GM18867 (cell line): ENCODE results near the gene KLHL34.

Source experiments
- ATAC-seq: cut with Tn5 transposase; IDR thresholded peaks from one replicate; pipeline ENCODE4 v1.9.1; 2021; ENCODE audit warnings: mild to moderate bottlenecking, moderate library complexity; ENCODE audit not compliant: unreplicated experiment

KLHL34 gene

DNA sequence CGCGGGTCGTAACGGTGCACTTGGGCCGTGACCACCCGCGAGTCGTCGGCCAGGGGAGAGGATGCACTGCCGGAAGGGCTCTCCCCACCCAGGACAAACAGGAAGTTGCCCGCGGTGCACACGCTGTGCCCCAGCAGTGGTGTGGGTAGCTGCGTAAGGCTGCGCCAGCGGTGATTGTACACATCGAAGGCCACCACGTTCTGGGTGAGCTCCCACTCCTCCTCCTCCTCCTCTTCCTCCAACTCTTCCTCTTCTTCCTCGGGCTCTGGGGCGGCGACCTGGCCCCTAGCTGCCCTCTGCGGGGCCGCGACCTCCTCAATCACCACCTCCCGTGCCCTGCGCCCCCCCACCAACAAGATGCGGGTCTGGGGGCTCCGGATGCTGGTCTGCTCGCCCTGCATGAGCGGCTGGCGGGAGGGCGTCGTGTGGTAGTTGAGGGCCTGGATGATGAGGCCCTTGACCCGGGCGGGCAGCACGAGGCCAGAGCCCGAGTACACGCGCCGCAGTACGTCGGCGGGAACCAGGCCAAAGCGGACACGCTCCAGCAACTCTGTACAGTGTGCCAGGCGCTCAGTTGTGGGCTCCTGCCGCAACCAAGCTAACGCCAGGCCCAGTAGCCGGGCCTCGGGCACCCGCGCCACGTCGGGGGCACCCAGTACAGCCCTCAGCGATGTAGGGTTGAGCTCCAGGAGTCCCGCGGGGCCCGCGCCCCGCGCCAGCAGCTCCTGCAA is 1.4 kb downstream of the KLHL34 start:
- ATAC-seq, result no peak

DNA sequence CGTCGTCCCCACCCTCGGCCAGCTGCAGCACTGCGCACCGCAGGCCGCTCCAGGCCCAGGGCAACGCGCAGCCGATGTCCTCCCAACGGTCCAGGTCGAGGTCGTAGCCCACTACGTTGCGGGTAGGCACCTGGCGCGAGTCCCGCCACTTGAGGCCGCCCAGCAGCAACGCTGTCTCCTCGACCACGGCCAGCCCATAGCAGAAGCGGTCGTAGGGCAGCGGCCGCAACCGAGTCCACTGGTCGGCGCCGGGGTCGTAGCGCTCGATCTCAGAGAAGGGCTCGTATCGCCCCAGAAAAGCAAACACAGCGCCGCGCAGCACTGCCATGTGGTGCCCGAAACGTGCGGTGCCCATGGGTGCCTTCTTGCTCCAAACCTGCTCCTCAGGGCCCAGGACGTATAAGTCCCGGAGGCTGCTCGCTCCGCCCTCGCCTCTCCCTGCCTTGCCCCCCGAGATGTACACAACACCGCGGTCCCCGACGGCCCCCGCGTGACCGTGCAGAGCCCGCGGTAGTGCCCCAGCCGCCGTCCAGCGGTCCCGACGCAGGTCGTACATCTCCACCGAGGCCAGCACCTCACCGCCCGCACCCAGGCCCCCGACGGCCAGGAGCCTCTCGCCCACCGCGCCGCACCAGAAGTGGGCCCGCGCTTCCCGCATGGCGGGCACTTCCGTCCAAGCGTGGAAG is 2.1 kb downstream of the KLHL34 start:
- no peak for ATAC-seq

DNA sequence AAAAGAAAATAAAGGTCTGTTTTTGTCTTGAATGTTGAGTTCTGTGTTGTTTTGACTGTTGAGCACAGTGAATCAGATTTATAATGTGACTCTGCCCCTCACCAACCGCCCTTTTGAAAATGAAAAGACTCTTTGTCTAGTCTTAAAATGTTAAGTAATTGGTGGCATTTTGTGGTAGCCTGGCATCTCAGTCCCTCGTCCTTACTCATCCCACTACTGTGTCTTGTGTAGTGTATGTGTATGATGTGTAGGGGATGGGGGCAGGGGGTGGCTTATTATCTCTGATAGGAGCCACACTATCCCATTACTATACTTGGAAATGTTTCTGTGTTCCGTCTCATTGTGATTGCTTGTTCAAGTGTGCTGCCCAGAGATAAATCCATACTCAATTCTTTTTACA is 12.2 kb downstream of the KLHL34 start:
- no peak for ATAC-seq

DNA sequence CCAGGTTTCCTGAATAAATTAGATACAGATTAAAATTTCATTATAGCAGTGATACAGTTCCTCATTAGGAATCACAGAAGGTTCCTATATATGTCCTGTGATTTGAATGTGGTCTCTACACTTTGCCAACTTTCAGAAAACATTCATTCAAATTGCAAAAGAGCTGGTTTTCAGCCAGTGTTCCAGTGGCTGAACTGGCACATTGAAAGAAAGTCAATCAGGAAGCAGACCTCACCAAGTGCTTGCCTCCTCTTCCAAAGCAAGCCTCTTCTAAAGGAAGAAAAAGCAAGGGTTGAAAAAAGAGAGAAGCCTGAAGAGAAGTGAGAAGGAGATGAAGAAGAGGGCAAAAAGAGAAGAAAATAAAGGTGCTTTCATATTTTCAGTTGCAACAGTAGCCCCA is 12.7 kb downstream of the KLHL34 start:
- ATAC-seq, result no peak

DNA sequence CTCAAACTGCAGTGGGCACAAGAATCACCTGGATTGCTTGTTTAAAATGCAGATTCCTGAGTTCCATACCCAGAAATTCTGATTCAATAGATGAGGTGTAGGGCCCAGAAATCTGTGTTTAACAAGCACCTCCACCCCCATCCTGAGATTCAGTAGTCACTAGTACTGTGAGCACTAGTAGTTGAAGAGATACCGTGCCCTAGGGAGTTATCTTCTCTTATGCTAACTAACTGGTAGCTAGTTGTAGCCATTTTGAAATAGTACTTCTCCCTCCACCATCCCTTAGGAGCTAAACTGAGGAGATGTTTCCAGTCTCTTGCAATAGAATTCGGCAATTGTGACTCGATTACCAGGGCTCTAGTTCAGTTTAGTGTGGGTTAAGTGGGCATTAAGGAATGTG is 18.4 kb downstream of the KLHL34 start:
- ATAC-seq, result no peak

DNA sequence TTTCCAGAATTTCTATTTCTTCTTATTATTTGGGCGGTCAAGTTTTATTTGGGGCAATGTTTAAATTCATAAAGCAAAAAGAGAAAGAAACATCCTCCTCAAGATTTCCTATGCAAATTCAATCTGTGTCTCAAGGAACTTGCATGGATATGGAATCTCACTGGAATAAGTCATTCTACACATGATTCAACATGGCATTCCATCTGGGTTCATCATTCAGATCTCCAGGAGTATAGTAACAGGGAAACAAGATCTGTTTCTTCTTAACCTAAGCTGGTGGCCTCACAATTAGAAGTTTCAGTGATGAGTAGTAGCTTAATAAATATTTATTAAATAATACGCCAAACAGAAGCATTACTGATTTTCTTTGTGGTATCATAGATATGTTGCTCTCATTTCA is 19.8 kb downstream of the KLHL34 start:
- no peak for ATAC-seq

DNA sequence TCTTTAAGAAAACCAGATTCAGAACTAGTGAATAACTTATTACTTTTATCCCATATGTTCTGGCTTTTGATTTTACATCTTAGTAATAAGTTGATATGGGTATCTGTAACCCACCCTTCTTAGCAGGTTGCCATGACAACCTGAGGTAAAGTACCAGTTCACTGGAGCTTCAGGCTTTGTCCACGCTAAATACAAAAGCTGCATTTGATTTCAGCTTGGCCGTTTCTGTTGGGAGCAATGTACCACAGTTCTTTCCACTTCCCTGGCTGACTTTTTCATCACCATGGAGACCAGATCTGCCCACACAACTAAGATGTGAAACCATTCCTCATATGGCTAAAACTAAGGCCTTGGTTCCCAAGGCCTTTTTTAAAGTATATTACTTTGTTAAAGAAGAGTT is 26.1 kb downstream of the KLHL34 start:
- ATAC-seq, result no peak

DNA sequence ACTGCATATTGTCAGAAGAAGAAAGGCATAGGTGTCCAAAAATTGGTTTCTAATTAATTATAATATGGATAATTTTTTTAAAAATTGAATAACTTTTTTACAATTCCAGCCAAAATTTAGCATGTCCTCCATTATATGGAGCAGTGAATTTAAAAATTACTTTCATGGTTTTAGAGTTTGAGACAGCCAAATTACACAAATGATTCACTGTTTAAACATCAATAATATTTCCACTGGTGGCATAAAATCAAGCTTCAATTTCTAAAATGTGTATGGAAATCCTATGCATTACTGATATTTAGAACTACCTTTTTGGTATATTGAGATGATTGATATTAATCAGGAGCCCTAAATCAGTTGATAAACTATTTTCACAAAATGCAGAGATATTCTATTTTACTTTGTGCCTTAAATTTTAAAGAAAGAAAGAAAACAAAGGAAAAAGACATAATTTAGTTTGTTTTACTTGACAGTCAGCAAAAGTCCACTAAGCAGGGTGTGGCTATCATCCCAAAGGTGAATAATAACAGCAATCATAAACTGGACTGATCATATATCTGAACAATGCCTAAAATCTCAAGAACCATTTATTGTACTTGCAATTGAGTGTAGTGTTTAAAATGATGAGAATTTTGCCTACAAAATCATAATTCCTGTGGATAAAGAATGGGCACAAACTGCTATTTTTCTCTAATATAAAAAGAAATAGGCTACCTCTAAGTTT is 34.2 kb downstream of the KLHL34 start:
- ATAC-seq, result no peak

DNA sequence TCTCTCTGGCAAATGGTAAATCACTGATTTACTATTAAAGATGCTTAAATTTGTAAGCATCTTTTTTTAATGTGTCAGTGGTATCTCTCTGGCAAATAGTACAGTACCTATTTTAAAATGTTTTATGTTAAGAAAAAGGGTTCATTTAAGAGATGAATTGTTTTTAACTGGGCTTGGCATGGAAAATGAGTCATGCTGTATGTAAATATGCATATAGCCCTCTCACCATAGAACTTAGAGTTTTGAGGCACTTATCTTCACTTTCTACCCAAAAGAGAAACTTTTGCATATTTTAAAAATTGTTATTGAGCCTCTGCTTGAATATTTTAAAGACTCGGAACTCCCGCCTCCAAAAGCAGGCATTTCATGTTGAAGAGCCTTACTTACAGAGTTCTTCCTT is 37.9 kb downstream of the KLHL34 start:
- ATAC-seq, result no peak

DNA sequence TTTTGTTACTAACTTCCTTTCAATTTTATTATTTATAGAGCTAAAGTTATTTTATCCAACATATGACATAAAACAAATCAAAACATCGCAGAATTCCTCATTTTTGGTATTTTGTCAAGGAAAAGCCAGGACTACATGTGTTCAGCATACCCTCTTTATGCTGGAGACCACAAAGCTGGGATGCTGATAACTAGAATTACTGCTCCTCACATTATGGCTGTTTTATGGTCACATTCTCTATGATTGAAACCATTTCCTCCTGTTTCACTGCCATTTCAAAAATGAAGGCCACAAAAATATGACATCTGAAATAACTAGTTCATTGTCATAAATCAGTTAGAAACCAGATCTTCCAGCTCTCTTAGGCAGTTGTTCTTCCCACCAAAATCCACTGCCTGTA is 41.7 kb downstream of the KLHL34 start:
- ATAC-seq, result no peak

DNA sequence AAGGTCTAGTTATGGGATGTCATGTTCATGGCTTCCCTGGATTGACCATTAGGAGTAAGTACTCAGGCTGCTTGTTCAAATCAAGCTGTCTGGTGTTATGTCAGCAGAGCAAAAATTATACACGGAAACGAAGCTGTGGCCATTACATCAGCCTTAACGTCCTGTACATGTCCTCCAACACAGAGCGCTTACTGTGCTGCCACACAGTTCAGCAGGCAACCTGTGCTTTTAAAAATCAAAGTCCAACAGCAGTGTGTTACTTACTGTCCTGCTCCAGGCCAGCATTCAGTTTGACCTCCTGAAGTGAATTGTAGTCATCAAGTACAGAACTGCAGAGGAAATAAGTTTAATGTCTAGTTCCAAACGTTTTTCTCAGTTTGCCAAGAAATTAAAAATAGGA is 46.0 kb downstream of the KLHL34 start:
- ATAC-seq, result no peak

DNA sequence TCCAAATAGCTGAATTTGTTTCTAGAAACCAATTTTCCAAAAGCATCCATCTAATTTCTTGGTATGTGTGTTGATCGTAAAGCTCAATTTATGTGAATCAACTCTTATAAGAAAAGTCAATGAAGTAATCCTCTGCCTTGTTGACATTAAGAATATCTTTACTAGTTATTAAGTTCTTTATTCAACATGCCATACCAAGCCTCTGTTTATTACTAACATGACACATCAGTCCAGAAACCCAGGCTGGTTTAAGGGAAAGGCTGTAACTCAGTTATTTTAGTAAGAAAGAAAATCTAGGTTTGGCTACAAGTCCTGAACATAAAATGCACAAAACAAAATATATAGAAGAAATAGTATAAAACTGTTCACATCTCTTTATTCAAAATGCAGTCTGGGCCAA is 48.0 kb downstream of the KLHL34 start:
- ATAC-seq, result no peak

DNA sequence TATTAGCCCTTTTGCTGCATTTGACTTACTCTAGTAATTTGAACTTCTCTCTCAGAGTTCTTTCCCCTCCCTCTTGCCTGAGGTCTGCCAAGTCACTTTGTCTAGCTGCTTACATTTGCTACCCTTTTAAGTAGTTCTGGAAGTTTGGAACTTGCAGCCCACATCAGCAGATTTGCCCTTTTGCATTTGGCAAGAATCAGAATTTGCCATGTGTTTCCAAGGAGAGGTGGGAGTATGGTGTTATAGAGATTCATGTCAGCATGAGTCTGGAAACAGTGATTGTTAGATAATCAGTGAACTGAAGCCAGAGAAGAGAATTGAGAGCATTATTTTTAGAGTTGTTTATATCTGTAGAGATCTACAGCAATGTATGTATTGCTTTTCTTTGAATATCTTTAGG is 52.1 kb downstream of the KLHL34 start:
- ATAC-seq, result no peak
